Measurements from ENCODE around the gene TIMM23. TPM values are rescaled to one million over a fixed set of nuclear protein-coding genes. Genes with fewer than 3 reads are reported as not detected.
"Not testable (repeated sequence)": the region's sequence is repeated elsewhere in the genome, so short reads cannot be mapped to it uniquely, and the experiment has no call there.

TIMM23 gene
- total and polyA plus RNA-seq, 8 donors: 12.9 to 32.7 (median 19.3) TPM

DNA sequence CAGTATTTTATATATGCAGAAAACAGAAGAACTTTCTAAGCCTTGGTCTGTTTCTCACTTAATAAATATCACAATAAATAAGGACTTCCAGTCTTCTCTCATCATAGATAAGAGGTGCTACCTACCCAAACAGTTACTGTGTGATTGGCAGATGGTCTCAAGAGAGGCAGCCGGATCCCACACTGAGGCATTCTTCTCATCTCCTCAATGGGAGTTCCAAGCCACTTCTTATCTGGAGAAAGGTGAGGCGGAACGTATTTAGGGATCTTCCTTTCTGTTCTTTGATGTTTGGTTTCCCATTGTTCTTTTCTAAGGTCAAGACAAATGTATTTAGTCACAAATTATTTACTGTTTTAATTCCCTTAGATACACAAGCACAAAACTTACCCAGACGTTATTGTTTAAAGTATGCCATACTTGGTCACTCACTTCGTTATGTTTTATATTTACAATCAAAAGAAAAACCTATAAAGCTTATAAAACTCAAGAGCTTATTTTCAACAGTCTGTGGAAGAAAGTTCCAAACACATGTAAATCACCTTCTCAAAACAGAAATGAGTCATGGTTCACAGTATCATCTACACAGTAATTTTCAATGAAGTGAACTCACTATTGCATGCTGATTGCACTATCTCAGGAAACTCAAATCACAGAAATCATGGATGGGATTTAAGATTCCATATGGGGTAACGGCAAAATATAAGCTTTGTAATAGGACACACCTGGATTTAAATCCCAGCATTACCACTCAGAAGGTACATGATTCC lies 9.4 kb upstream of the TIMM23 start:
- H3K27ac ChIP-seq; DNase-seq; H3K36me3 ChIP-seq; H3K4me1 ChIP-seq; H3K4me3 ChIP-seq; intact Hi-C loops (cut with DNase I); H3K9me3 ChIP-seq; ATAC-seq; FAIRE-seq; H3K27me3 ChIP-seq: not testable (repeated sequence)
- 83 to 87% methylated on average over 6 of the region's 6 CpGs for WGBS, 2 donors

DNA sequence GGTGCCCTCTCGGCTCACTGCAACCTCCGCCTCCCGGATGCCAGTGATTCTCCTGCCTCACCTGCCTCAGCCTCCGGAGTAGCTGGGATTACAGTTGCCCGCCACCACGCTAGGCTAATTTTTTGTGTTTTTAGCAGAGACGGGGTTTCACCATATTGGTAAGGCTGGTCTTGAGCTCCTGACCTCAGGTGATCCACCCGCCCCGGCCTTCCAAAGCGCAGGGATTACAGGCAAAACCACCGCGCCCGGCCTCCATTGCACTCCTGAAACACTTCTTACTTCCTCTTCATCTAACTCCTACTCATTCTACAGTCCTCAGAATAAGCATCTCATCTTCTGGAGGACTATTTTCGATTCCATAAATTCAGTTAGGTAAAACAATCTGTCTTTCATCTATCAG lies 1.3 kb upstream of the TIMM23 start:
- ATAC-seq; DNase-seq; H3K27ac ChIP-seq; intact Hi-C loops (cut with DNase I); H3K4me1 ChIP-seq; H3K36me3 ChIP-seq; FAIRE-seq; H3K9me3 ChIP-seq; H3K27me3 ChIP-seq: not testable (repeated sequence)
- peak overlapping the region in 2 of 4 donors; percentile 49 to 92 for H3K4me3 ChIP-seq
- WGBS, 2 donors: 24 to 29% methylated on average over 14 of the region's 14 CpGs

- Histone ChIP-seq H3K4me3 (peak overlapping the region; percentile 49 to 92 (median 68)), H3K27ac (peak overlapping the region in 2 of 4 donors; percentile 33)
- ATAC-seq: peak in 3 of 4 donors; percentile 23 to 49 (median 28)
- FAIRE-seq; H3K4me1 ChIP-seq; H3K36me3 ChIP-seq; DNase-seq; H3K9me3 ChIP-seq; H3K27me3 ChIP-seq; intact Hi-C loops (cut with DNase I): not testable (repeated sequence)
- 0 to 1% methylated on average over 18 to 25 of the region's 25 CpGs for WGBS, 2 donors
These were observed 565 bp upstream of the TIMM23 start for GRCh38 chr10:45971742-45972105.

GRCh38 chr10:45972813-45973169 lies 502 bp downstream of the TIMM23 start:
- ATAC-seq: peak in 1 of 4 donors; percentile 33

DNA sequence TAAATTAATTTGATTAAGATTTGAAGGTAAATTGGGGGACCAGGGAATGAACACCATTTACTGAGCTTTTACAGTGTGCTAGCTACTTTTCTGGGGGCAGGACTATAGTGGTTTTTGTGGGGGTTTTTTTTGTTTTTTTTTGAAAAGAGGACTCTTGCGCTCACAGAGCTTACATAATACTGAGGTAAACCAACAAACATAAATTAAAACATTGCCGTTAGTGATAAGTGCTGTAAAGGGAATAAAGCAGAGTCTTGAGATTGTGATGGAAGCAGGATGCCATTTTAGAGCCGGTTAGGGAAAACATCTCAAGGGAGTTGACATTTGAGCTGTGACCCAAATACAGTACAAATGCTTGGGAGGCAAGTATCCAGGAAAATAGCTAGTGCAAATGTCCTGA lies 1.8 kb downstream of the TIMM23 start:
- H3K36me3 ChIP-seq; DNase-seq; H3K9me3 ChIP-seq; H3K4me3 ChIP-seq; intact Hi-C loops (cut with DNase I); FAIRE-seq; H3K4me1 ChIP-seq; ATAC-seq; H3K27me3 ChIP-seq; H3K27ac ChIP-seq: not testable (repeated sequence)
- 42 to 57% methylated on average over 3 of the region's 3 CpGs for WGBS, 2 donors

More at GRCh38 chr10:45972813-45973169, 502 bp downstream of the TIMM23 start:
- DNase-seq; H3K36me3 ChIP-seq; FAIRE-seq; H3K9me3 ChIP-seq; H3K4me1 ChIP-seq; H3K27me3 ChIP-seq; intact Hi-C loops (cut with DNase I): not testable (repeated sequence)
- WGBS, 2 donors: 0 to 1% methylated on average over 10 of the region's 10 CpGs
- Histone ChIP-seq H3K4me3 (peak overlapping the region; percentile 49 to 92 (median 68)), H3K27ac (peak overlapping the region in 1 of 4 donors; percentile 33)

DNA sequence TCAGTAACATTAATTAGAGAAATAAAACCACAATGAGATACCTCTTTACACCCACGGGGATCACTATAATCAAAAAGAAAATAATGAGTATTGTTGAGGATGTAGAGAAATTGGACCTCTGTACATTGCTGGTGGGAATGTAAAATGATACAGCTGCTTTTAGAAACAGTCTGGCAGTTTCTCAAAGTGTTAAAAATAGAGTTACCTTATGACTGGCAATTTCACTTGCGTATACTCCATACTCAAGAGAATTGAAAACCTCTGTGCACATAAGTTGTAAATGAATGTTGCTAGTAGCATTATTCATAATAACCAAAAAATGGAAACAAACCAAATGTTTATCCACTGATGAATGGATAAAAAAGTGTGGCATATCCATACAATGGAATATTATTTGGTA lies 6.3 kb downstream of the TIMM23 start:
- H3K27me3 ChIP-seq; H3K36me3 ChIP-seq; H3K4me3 ChIP-seq; H3K4me1 ChIP-seq; DNase-seq; H3K27ac ChIP-seq; ATAC-seq; FAIRE-seq; intact Hi-C loops (cut with DNase I); H3K9me3 ChIP-seq: not testable (repeated sequence)
- WGBS, 2 donors: 91 to 95% methylated on average over 1 of the region's 2 CpGs

DNA sequence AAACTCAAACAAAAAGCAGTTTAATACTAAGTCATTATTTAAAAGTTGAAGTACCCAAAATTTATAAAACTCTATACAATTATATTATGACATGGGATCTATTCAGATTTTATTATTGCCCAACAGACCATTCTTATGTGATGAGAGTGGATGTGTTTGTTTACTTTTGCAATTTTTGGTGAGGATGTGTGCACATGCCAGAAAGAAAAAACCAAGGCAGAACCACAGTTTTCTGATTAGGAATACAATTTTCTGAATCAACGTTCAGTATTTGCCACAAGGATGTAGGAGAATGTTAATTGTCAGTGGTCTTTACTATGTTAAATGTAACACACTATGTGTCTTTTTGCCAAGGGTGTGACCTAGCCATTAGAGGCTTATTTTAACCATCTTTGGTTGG lies 9.1 kb downstream of the TIMM23 start:
- H3K27ac ChIP-seq; H3K4me3 ChIP-seq; H3K36me3 ChIP-seq; H3K9me3 ChIP-seq; FAIRE-seq; DNase-seq; ATAC-seq; H3K4me1 ChIP-seq; H3K27me3 ChIP-seq; intact Hi-C loops (cut with DNase I): not testable (repeated sequence)
- 34 to 38% methylated on average over 1 of the region's 1 CpG for WGBS, 2 donors

DNA sequence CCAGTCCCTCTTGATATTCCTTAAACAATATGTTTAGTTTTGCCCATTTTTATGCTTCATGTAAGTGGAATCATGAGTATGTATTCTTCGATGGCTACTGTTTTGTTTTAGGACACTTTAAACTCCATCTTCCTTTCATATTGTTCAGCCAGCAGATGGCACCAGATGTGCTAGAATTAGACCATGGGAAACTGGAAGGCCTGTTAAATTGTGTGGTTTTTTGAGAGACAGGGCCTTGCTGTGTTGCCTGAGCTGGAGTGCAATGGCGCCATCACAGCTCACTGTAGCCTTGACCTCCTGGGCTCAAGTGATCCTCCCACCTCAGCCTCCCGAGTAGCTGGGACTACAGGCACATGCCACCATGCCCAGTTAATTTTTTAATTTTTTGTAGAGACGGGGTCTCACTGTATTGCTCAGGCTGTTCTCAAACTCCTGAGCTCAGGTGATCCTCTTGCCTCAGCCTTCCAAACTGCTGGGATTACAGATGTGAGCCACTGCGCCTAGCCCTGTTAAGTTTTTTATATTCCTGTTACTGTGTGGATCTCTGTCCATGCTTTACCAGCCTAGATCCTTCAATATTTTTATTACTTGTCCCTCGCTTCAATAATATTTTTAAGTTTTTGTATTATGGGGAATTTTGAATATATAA lies 11.4 kb downstream of the TIMM23 start:
- H3K36me3 ChIP-seq; FAIRE-seq; H3K9me3 ChIP-seq; H3K4me3 ChIP-seq; H3K27ac ChIP-seq; H3K27me3 ChIP-seq; H3K4me1 ChIP-seq; intact Hi-C loops (cut with DNase I): not testable (repeated sequence)
- DNase-seq: peak in 3 of 6 donors; percentile 21 to 39 (median 23)
- WGBS, 2 donors: 55 to 62% methylated on average over 4 to 5 of the region's 6 CpGs
- ATAC-seq: peak; percentile 64 to 90 (median 88)

DNA sequence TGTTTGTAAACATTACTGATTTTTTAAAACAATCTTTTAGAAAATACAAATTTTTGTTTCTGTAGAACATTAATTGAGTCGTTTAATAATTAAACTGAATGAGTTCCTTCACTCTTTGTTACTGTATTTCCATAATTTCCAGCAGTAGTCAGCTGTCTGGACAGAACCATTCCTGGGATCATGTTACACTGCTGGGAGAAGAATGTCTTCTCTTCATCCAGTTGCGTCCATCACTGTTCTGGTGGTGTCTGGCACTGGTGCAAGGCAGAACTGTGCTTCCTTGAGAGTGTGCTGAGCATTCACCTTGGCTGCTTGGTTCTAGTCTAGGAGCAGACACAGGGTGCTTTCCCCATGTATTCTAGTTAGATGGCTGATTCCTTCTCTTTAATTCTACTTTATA lies 12.2 kb downstream of the TIMM23 start:
- intact Hi-C loops (cut with DNase I); DNase-seq: not testable (repeated sequence)
- WGBS, 2 donors: 60 to 62% methylated on average over 2 of the region's 2 CpGs

GRCh38 chr10:45985590-45985989 lies 13.3 kb downstream of the TIMM23 start:
- ATAC-seq; H3K27me3 ChIP-seq; H3K4me3 ChIP-seq; H3K9me3 ChIP-seq; intact Hi-C loops (cut with DNase I); FAIRE-seq; H3K27ac ChIP-seq; H3K4me1 ChIP-seq; H3K36me3 ChIP-seq; DNase-seq: not testable (repeated sequence)
- WGBS, 2 donors: 33 to 38% methylated on average over 3 of the region's 3 CpGs

More for the DNA sequence above, 12.2 kb downstream of the TIMM23 start:
- FAIRE-seq, H3K27me3 ChIP-seq, H3K4me1 ChIP-seq, H3K4me3 ChIP-seq, H3K9me3 ChIP-seq, H3K27ac ChIP-seq, H3K36me3 ChIP-seq: not testable (repeated sequence)
- peak in 1 of 4 donors; percentile 22 for ATAC-seq
